ENCODE data around the gene SLC4A4.

Gene SLC4A4

DNA sequence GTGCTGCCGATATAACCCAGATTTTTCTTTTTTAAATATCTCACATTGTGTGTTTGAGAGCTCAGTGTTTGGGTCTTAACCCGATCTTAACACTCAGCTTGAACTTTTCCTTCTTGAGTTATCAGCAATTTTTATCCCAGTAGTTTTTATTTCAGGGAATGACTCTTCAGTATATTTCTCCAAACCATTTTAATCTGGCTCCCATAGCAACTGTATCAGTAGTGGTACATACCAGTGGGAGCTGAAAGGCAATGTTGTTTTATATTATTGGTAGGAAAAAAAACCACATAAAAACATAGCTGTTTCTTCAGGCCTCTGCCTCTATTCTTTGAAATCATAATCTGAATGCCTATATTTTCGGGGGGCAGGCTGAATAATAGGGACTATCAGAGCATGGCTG, 111.1 kb downstream of the SLC4A4 start:
- no peak for TF ChIP-seq ZNF274 (IDR thresholded peaks at IDR 0.05; ENCODE audit: low read depth, low read length)

GRCh38 chr4:71453531-71453930, 114.7 kb downstream of the SLC4A4 start:
- H3K4me3 ChIP-seq (ENCODE audit: low read length), result no peak overlapping the region
- no peak for TF ChIP-seq ZNF274 (IDR thresholded peaks at IDR 0.05; ENCODE audit: low read depth, low read length)

More for the DNA sequence above, 111.1 kb downstream of the SLC4A4 start:
- no peak overlapping the region for H3K4me3 ChIP-seq (ENCODE audit: low read length)

GRCh38 chr4:71456841-71457240, 118.0 kb downstream of the SLC4A4 start:
- no peak overlapping the region for H3K4me3 ChIP-seq (ENCODE audit: low read length)
- TF ChIP-seq ZNF274 (IDR thresholded peaks at IDR 0.05; ENCODE audit: low read depth, low read length), result no peak

DNA sequence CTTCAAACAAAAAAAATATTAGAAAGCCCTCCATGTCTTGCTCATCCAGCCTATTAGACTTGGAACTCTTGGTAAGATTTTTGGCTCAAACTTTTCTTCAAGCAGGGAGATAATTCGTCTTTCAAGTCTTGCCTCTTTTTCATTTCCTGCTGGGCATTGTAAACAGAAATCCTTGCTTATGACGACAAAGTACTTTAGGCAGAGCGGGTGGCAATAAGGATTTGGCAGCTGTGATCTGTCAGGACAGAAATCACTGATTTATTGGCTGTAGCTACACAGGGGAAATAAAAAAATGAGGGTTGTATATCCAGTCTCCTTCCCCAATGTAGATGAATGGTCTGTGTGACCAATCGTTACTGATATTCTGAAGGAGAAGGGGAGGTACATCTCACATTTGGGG, 121.6 kb downstream of the SLC4A4 start:
- TF ChIP-seq ZNF274 (IDR thresholded peaks at IDR 0.05; ENCODE audit: low read depth, low read length), result no peak
- H3K4me3 ChIP-seq (ENCODE audit: low read length), result no peak overlapping the region

DNA sequence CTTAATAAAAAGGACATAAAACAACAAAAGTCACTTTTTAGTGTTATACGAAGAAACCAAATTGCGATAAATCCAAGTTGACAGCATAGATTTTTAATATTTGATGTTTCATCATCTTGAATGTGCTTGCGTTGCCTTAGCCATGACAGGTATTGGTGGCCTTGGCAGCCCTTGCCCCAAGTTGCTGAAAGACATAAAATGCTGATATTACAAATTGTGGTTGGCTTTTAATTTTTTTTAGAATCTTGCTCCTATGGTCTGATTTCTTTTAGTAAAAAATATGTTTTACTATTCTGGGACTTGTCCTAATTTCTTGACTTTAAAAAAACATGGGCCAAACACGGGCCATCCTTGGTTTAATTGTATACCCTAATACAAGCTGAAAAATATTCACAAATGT, 122.6 kb downstream of the SLC4A4 start:
- no peak overlapping the region for H3K4me3 ChIP-seq (ENCODE audit: low read length)
- TF ChIP-seq ZNF274 (IDR thresholded peaks at IDR 0.05; ENCODE audit: low read depth, low read length), result no peak

DNA sequence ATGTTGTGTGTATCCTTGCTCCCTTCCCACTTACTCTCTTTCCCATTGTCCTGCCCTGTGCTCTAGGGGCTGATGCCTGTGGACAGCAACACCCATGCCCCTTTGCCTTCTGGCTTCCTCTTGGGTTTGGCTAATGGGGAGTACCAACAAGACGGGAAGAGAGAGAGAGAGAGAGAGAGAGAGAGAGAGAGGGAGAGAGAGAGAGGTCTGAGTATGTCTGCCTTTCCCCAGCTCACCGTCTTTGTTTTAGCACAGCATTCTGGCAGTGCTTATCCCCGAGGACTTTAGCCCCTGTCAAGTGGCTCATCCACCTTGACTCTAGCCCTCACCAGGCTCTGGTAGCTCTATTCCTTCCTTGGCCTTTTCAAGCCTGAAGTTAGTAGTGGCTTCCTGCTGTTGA, 128.0 kb downstream of the SLC4A4 start:
- no peak for TF ChIP-seq ZNF274 (IDR thresholded peaks at IDR 0.05; ENCODE audit: low read depth, low read length)
- no peak overlapping the region for H3K4me3 ChIP-seq (ENCODE audit: low read length)

GRCh38 chr4:71468116-71468710, 129.4 kb downstream of the SLC4A4 start:
- TF ChIP-seq ZNF274 (IDR thresholded peaks at IDR 0.05; ENCODE audit: low read depth, low read length), result no peak
- no peak overlapping the region for H3K4me3 ChIP-seq (ENCODE audit: low read length)

DNA sequence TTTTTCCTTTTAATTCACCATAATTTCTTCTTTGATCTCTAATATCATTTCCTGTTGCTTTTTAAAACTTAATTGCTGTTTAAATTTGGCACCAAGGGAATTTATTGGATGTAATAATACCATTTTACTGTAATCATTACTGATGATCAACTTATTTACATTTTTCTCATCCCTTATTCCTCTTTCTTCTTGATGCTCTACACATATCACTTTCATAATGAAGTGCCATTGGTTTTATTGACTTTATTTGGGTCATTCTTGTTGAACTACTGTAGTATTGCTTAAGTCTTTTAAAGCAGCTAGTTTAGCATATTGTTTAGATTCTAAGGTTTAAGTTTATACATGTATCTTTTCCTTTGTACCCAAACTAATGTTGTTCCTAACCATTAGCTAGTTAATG, 130.7 kb downstream of the SLC4A4 start:
- no peak overlapping the region for H3K4me3 ChIP-seq (ENCODE audit: low read length)
- no peak for TF ChIP-seq ZNF274 (IDR thresholded peaks at IDR 0.05; ENCODE audit: low read depth, low read length)

GRCh38 chr4:71470524-71470923, 131.7 kb downstream of the SLC4A4 start:
- no peak for TF ChIP-seq ZNF274 (IDR thresholded peaks at IDR 0.05; ENCODE audit: low read depth, low read length)
- H3K4me3 ChIP-seq (ENCODE audit: low read length), result no peak overlapping the region

GRCh38 chr4:71472946-71473345, 134.1 kb downstream of the SLC4A4 start:
- H3K4me3 ChIP-seq (ENCODE audit: low read length), result no peak overlapping the region
- TF ChIP-seq ZNF274 (IDR thresholded peaks at IDR 0.05; ENCODE audit: low read depth, low read length), result no peak

DNA sequence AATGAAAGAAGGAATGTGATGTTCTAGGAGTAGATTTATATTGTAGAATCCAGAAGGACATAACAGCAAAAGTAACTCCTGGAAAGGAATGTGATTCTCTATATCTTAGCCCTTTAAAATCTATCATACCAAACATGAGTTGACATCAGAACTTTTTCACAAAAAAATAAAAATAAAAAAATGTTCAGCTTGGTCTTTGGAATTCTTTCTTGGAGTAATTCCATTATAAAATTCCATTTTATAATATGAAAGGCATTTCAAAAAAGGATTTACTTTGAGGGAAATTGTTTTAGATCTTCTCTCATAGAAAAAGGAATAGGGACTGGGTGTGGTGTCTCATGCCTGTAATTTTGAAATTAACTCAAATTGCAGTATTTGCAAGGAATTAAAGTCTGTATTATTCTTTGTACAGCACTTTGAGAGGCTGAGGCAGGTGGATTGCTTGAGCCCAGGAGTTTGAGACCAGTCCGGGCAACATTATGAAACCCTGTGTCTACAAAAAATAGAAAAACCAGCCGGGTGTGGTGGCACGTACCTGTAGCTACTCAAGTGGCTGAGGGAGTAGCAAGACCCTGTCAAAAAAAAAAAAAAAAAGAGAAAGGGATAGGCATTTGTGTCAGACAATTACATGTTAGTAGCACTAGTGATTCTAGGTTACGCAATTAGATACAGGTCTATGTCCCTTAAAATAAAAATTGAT, 134.9 kb downstream of the SLC4A4 start:
- no peak for TF ChIP-seq ZNF274 (IDR thresholded peaks at IDR 0.05; ENCODE audit: low read depth, low read length)
- no peak overlapping the region for H3K4me3 ChIP-seq (ENCODE audit: low read length)

DNA sequence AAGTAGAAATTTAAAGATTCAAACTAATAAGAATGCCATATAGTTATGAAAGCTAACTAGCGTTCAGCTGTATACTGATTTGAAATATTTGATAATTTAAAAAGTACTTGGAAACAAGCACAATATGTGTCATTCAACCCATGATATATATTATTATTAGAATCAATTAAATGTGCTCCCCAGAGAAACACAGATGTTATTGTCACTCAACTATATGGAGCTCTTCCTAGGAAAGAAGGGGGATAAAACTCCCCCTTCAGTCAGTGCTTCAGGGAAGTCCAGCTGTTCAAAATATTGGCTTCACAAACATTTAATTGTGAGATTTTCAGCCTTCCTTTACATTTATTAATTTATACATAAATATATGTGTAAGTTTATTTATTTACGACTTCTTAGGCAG, 135.9 kb downstream of the SLC4A4 start:
- TF ChIP-seq ZNF274 (IDR thresholded peaks at IDR 0.05; ENCODE audit: low read depth, low read length), result no peak
- no peak overlapping the region for H3K4me3 ChIP-seq (ENCODE audit: low read length)

DNA sequence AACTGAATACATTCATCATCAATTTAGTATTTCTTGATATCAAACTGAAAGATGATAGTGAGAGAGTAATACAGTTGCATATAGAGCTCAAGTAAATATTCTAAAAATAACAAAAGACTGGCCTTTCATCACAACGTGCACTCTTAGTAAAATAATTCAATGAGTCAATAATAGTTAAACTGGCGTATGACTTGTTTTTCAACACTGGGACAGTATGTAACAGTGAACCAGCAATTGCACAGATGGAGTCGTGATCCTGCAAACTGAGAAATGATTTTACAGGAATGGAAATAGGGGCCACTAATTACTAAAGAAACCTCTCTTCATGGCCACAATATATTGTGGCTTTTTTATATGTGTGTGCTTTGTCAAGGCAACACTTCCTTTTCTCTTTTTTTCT, 137.4 kb downstream of the SLC4A4 start:
- no peak overlapping the region for H3K4me3 ChIP-seq (ENCODE audit: low read length)
- TF ChIP-seq ZNF274 (IDR thresholded peaks at IDR 0.05; ENCODE audit: low read depth, low read length), result no peak

GRCh38 chr4:71486550-71487343, 147.9 kb downstream of the SLC4A4 start:
- no peak for TF ChIP-seq ZNF274 (IDR thresholded peaks at IDR 0.05; ENCODE audit: low read depth, low read length)
- H3K4me3 ChIP-seq (ENCODE audit: low read length), result no peak overlapping the region

DNA sequence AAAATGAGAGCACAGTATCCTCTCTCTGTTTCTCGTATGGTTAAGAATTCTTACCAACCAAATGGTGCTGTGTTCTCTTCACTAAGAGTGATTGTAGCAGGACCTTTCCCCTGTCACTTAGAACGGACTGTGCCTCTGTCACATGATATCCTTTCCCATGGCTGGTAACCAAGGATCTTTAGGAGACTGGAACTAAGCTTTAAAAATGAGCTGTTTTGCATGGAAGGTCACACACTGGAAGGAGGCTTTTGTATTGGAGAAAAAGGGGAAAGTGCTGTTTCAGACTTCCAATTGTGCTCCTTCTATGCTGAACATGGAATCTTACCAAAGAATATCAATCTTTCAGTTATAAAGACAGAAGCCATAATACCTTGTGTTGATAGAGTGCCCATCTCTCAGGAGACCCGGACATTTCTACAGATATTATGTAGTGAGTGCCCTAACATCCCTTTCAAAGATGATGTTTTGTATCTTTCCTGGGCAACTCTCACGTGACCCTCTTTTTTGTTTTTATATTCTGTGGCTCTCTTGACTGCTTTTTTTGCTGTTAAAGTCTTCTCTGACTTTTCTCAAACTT, 148.6 kb downstream of the SLC4A4 start:
- no peak for TF ChIP-seq ZNF274 (IDR thresholded peaks at IDR 0.05; ENCODE audit: low read depth, low read length)
- no peak overlapping the region for H3K4me3 ChIP-seq (ENCODE audit: low read length)

Measured in GM08714 (cell line).